Measurements from ENCODE around the gene COASY.

The COASY gene

GRCh38 chr17:42577140-42577531 lies 15.2 kb downstream of the COASY start:
- no peak for DNase-seq

DNA sequence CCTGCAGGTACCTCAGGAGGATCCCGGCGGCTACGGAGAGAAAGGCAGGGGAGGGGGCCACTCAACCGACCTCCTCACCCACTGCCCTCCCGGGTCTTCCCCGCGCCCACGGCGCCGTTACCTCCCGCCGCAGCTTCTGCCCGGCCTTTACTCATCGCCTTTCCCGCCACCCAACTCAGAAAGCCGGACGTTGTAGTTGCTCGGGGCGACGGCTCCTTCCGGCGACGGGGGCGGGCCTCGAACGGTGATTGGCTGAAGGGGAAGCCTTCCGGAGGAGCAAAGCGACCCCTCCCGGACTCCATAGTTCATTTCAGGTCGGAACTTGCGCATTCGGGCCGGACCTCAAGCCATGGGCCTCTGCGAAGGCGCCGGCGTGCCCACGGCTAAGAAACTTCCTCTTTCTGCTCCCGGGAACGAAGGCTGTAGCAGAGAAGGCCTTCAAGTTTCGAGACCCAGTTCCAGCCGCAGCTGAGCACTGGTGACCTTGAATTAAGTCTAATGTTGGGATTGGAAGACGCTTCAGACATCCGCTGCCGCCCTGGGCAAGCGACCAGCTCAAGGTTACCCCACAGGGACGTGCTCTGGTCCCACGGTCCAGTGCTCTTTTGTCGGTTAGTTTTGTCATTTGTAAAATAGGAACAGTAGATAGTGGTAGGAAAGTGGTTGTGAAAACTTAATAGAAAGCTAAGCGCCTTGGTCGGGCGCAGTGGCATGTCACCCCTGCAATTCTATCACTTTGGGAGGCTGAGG lies 15.8 kb downstream of the COASY start, which contains the start of gene PSMC3IP:
TSS of gene PSMC3IP (minus strand) at position 198 of the 750 bp plus-strand sequence. CDS start at position 155, 43 bp downstream.
- DNase-seq = peak; percentile 96

- peak; percentile 77 for DNase-seq
These were observed 16.4 kb downstream of the COASY start for GRCh38 chr17:42578282-42578869.

- DNase-seq = no peak
These were observed 18.0 kb downstream of the COASY start for GRCh38 chr17:42579794-42580551.

DNA sequence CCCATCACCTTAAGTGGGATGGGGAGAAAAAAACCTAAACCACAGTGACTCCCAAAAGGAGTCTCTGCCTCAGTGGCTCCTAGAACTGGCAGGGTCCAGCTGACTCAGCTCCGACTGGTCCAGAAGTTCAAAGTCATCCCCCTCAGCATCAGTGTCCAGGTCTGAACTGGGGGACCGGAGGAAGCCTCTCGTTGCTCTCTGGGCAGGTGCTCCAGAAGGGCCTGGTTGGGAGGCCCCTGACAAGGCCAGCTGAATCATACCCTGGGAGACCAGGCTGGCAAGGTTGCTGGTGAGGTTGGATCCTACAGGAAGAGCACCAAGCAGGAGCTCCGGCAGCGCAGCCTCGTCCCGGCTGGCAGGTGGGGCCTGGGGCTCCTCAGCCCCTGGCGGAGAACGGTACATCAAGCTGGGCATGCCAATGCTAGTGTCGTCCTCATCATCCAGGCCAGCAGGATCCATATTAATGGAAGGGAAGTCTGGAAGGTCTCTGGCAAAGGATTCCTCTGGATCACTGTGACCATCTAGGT lies 19.9 kb downstream of the COASY start:
- DNase-seq = no peak

GRCh38 chr17:42584880-42585279 lies 22.9 kb downstream of the COASY start:
- DNase-seq = no peak

DNA sequence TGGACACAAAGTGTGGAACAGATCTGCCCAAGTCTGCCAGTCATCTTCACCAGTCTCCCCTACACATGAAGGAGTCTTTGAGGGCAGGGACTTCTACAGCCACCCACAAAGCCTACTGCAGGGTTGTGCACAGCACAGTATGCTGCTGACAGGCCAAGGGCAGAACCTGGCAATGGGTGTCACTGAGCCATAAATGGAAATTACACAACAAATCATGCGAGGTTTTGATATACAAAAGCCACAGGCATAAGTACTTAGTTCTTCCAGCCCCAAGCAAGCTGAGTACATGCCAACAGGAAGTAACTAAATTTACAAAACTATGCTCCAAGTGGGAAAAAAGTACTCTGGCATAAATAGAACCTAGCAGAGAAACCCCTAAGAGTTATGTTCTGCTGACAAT lies 23.4 kb downstream of the COASY start:
- no peak for DNase-seq

DNA sequence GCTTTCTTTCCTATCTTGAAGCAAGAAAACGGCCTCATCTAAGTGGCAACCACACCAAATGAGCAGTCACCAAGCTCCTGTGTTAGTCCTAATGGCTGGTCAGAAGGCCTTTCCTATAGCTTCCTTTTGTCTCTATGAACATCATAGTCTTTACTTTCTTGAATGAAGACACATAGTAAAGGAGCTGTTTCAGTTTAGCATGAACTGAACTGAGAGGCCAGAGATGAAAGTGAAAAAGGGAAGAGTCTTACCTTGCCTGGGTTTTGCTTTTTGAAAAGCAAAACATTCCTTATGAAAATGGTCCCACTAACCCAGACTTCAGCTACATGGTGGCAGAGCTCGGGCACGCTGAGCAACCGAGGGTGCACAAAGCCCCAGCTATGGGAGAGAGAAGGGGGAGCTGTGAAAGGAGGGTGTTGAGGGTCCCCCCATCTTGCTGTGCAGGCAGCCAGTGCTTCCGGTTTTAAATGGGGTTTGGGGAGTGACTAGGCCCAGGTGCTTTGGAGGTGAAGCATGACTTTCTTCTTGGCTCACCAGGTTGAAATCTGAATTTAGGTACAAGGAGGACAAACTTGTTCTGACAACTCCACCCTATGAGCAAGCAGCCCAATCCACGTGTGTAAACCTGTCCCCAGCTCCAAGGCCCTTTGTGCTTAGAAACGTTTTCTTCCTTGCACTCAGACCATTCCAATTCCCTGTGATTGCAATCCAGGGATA lies 24.7 kb downstream of the COASY start:
- no peak for DNase-seq

GRCh38 chr17:42590886-42591285 lies 28.9 kb downstream of the COASY start:
- DNase-seq = no peak

GRCh38 chr17:42591411-42591810 lies 29.5 kb downstream of the COASY start:
- DNase-seq = no peak

DNA sequence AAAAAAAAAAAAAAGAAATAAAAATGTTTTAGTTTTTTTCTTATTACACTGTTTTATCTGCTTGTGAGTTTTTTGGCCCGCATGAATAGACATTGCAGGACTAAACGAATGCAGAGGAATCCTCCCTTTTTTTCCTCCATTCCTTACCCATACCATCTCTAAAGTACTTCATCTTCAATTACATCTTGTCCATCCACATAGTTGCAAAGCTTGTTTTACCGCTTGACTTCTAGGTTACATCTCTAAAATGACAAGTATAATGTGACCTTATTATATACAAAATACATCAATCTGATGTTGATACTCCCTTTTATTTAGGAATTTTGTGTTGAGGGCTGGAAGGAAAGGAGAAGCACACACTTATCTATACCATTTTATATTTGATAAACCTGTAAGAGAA lies 34.4 kb downstream of the COASY start:
- DNase-seq = no peak

DNA sequence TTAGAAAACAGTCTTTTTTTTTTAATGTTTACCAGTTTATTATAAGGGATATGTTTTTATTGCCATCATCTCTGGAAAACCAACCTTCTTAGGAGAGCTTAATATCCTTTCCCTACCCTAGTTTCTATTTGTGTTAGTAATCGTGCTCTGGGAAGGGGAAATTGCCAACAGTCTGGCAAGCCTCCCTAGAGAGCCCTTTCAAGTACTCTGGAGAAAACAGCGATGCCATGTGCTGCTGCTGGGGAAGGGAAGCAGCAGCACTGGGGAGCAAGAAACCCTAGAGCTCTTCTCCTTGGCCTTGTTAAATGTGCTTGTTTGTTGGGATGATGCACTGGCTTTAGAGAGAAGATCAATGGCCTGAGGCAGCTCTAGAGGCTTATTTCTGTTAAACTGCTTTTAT lies 37.0 kb downstream of the COASY start:
- DNase-seq = no peak

DNA sequence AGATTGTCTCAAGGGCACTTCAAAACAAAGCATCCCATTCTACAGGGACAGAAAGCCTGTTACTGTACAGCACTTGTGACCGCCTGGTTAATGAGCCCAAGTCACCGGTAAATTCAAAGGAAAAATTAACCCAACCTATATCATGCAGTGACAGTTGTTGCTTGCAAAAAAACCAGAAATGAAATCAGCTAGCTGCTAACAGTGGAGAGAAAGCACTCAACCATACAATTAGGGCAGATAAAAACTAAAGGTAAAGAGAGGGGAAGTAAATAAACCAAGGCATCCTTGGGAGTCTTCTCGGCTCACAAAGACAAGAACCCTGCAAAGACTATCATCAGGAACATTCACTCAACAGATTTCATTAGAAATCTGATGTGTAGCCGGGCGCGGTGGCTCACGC lies 41.4 kb downstream of the COASY start:
- no peak for DNase-seq

- peak; percentile 18 for DNase-seq
These were observed 45.8 kb downstream of the COASY start for GRCh38 chr17:42607769-42608168.

- no peak for DNase-seq
These were observed 46.6 kb downstream of the COASY start for GRCh38 chr17:42608305-42609181.

- peak; percentile 98 for DNase-seq
These were observed 47.4 kb downstream of the COASY start, which contains the start of the genes RETREG3 and TUBG1 for GRCh38 chr17:42609182-42609813. Gene RETREG3 (minus strand): TSS chr17:42609374. CDS start chr17:42609324, 50 bp downstream. Gene TUBG1 (plus strand): TSS chr17:42609683. CDS start chr17:42609738, 55 bp downstream.

- DNase-seq = peak; percentile 12
These were observed 48.2 kb downstream of the COASY start for GRCh38 chr17:42609814-42610801.

GRCh38 chr17:42612013-42612412 lies 50.1 kb downstream of the COASY start:
- DNase-seq = no peak

DNA sequence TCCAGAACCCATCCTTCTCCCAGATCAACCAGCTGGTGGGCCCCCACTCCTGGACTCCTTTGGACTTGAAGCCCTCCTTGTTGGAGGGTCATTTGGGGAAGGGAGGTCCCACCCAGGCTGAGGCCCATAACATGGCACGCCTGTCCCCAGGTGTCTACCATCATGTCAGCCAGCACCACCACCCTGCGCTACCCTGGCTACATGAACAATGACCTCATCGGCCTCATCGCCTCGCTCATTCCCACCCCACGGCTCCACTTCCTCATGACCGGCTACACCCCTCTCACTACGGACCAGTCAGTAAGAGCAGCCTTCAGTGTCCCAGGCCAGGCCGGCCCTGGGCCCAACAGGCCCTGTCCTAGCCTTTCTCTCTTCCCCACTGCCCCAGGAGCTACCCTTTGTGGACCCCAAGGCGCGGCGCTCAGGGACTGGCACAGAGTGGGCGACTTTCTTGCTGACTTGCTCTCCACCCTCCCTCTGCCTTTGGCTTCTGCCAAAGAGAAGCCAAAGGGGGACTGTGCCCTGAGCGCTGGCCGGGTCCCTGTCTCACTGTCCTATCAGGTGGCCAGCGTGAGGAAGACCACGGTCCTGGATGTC lies 51.8 kb downstream of the COASY start:
- no peak for DNase-seq
